ENCODE measurements around the gene MLST8. TPM values are rescaled to one million over a fixed set of nuclear protein-coding genes. Genes with fewer than 3 reads are reported as not detected.

Gene MLST8
- total RNA-seq, 4 donors from 2014 or later = 29.3 to 58.8 (median 38.0) TPM

GRCh38 chr16:2179576-2179975 lies 25.7 kb upstream of the MLST8 start:
- TF ChIP-seq, protein P1, sequence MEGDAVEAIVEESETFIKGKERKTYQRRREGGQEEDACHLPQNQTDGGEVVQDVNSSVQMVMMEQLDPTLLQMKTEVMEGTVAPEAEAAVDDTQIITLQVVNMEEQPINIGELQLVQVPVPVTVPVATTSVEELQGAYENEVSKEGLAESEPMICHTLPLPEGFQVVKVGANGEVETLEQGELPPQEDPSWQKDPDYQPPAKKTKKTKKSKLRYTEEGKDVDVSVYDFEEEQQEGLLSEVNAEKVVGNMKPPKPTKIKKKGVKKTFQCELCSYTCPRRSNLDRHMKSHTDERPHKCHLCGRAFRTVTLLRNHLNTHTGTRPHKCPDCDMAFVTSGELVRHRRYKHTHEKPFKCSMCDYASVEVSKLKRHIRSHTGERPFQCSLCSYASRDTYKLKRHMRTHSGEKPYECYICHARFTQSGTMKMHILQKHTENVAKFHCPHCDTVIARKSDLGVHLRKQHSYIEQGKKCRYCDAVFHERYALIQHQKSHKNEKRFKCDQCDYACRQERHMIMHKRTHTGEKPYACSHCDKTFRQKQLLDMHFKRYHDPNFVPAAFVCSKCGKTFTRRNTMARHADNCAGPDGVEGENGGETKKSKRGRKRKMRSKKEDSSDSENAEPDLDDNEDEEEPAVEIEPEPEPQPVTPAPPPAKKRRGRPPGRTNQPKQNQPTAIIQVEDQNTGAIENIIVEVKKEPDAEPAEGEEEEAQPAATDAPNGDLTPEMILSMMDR (IDR thresholded peaks at IDR 0.05; ENCODE audit: low read depth) = no peak

DNA sequence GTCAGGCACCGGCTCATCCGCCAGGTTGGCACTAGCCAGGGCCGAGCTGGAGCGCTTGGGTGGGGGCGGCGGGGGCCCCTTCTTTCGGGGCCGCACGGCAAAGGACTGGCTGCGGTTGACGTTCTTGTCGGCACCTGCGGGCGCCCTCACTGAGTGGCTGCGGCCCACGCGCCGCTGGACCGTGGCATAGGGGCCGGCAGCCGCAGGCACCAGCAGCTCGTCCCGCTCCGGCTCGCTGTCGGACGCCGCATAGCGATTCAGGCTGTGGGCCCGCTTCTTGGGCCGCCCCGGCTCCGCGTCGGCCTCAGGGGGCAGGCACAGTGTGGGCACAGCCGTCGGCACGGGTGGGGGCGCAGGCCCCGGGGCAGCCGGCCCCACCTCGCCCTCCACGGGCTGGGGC lies 24.8 kb upstream of the MLST8 start:
- TF ChIP-seq, protein P1 (IDR thresholded peaks at IDR 0.05; ENCODE audit: low read depth) = no peak

DNA sequence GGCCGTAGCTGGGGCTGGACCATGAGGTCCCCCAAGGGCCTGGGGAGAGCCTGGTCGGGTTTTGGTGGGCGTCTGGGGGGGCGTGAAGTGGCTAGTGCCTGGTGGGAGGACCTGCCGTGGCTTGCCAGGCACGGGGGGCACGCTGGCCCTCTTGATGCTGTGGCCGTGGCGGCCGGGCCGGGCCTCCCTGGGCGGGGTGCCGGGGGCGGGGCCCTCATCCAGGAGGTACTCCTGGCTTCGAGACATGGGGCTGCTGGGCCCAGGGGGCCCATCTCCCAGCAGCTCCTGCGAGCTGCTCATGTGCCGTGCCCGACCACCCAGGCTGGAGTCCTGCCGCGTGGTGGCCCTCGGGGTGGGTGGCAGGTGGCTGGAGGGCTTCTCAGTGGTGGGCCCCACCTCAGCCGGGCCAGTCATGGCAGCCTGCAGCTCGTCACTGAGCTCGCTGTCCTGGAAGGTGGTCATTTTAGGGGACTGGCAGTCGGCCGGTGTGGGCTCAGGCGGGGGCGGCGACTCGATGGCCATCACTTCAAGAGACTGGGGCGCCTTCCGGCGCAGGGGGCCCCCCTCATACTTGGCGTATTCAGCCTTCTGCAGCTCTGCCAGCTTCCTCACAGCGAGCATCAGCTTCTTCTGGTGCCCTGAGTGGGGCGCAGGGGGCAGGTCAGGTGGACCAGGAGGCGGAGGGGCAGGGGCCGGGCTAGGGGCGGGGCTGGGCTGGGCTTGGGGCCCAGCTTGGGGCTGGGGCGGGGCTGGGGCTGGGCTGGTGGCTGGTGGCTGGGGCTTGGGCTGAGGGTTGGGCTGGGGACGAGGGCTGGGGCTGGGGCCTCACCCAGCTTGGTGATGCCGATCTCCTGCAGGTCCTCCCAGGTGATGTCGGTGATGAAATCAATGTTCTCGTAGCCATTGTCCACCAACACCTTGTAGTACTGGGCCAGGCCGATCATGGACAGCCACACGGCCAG lies 24.0 kb upstream of the MLST8 start:
- TF ChIP-seq, protein P1 (IDR thresholded peaks at IDR 0.05; ENCODE audit: low read depth) = no peak

DNA sequence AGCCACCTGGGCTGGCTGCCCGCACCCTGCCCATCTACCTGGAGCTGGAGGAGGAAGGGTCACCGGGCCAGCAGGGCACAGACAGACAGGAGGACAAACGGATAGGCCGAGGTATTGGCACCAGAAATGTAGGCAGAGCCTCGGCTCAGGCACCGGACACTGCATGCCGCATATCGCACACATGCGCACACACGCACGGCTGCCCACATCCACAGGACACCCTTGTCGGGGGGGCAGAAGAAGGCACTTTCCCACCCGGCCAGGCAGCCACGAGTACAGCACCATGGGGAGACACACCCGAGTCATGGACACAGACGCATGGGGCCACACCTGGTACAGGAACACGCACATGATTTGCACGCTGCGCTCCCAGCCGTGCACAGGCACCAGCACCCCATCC lies 23.3 kb upstream of the MLST8 start:
- TF ChIP-seq, protein P1 (IDR thresholded peaks at IDR 0.05; ENCODE audit: low read depth) = no peak

GRCh38 chr16:2183671-2184070 lies 21.6 kb upstream of the MLST8 start:
- TF ChIP-seq, protein P1 (IDR thresholded peaks at IDR 0.05; ENCODE audit: low read depth) = no peak

DNA sequence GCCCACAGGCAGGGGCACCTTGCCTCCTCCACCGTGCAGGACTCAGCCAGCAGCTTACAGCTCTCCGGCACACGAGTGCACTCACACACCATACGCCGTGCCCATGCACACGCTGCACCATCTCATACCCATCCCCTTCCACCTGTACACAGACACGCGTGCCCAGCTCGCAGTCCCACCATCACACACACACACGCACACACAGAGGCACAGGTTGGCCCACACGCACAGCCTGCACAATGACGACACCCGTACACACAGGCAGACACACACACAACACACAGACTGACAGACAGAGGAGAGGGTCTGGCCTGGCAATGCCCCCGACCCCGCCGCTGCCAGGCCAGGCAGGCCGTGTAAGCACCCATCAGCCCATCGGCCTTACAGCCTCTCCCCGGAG lies 20.9 kb upstream of the MLST8 start:
- TF ChIP-seq, protein P1 (IDR thresholded peaks at IDR 0.05; ENCODE audit: low read depth) = no peak

DNA sequence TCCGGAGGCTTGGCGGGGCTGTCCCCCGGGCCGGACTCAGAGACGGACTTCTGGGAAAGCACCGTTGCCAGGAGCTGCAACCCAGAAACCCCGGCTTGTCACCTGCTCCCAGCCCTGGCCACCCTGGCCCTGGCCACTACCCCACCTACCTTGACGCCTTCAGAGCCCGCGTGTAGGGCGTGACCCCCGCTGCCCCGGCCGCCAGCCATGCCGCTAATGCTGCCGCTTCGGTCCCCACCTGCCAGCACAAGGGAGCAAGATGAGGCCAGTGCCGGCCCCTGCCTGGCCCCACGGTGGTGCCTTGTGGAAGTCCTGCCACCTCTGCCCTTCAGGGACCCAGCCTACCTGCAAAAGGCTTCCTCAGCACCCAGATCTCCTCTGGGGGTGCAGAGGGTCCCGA lies 20.3 kb upstream of the MLST8 start:
- TF ChIP-seq, protein P1 (IDR thresholded peaks at IDR 0.05; ENCODE audit: low read depth) = no peak
